Measurements from ENCODE around the gene RWDD4. TPM values are rescaled to one million over a fixed set of nuclear protein-coding genes. Genes with fewer than 3 reads are reported as not detected.
A peak's percentile ranks its signal among the peaks of the same experiment; 100 is the strongest.

The RWDD4 gene
- total RNA-seq, 1 donor from 2014 or later, result 19.4 TPM

DNA sequence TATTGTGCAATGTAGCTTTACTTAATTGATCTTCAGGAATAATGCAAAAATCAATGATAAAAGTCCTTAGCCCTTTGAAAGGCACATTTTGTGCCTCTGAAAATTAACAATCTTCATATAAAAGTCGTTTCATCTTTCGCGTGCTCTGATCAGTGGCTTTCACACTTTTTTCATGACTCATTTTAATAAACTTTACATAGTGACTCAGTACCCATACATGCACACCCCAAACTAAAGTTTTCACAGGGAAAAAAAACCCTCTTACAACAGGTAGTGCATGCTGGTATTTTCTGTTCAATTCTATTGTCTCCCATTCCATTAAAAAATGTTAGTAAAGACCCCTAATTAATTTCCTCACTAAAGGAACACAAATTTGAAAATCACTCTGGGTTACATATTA is 21.5 kb downstream of the RWDD4 start:
- peak overlapping the region; percentile 75 for H3K4me2 ChIP-seq (ENCODE audit: low read length)
- DNase-seq (ENCODE audit: low read depth) (peak; percentile 55), FAIRE-seq (peak; percentile 43)
- Mint-ChIP-seq H3K4me3 (ENCODE audit: unreplicated experiment) (no peak overlapping the region), H3K4me1 (ENCODE audit: low read depth, unreplicated experiment) (peaks cover 5% of the 10 kb centered on the region), H3K27me3 (ENCODE audit: low read depth, unreplicated experiment) (no peaks in the 10 kb centered on the region), H3K36me3 (ENCODE audit: low read depth, unreplicated experiment) (peaks cover 4% of the 10 kb centered on the region), H3K27ac (ENCODE audit: unreplicated experiment) (no peak overlapping the region), H3K9me3 (ENCODE audit: unreplicated experiment) (no peaks in the 10 kb centered on the region)
- no peak overlapping the region for H2AFZ ChIP-seq (ENCODE audit: low read depth, low read length)
- H4K20me1 ChIP-seq (ENCODE audit: insufficient read depth, low read length), result no peaks in the 10 kb centered on the region
- TF ChIP-seq EZH2 (IDR thresholded peaks at IDR 0.05; ENCODE audit: insufficient read depth, low read length), result no peak
- TF ChIP-seq, protein P1, sequence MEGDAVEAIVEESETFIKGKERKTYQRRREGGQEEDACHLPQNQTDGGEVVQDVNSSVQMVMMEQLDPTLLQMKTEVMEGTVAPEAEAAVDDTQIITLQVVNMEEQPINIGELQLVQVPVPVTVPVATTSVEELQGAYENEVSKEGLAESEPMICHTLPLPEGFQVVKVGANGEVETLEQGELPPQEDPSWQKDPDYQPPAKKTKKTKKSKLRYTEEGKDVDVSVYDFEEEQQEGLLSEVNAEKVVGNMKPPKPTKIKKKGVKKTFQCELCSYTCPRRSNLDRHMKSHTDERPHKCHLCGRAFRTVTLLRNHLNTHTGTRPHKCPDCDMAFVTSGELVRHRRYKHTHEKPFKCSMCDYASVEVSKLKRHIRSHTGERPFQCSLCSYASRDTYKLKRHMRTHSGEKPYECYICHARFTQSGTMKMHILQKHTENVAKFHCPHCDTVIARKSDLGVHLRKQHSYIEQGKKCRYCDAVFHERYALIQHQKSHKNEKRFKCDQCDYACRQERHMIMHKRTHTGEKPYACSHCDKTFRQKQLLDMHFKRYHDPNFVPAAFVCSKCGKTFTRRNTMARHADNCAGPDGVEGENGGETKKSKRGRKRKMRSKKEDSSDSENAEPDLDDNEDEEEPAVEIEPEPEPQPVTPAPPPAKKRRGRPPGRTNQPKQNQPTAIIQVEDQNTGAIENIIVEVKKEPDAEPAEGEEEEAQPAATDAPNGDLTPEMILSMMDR (IDR thresholded peaks at IDR 0.05; ENCODE audit: insufficient read depth, low read depth, low read length), result no peak
- no peaks in the 10 kb centered on the region for H3K36me3 ChIP-seq (ENCODE audit: insufficient read depth, low read length)
- H3K27ac ChIP-seq (ENCODE audit: low read depth, low read length), result peak overlapping the region; percentile 59
- no peak overlapping the region for H3K4me3 ChIP-seq (ENCODE audit: insufficient read depth, low read depth, low read length)
- peak overlapping the region; percentile 26 for H3K9ac ChIP-seq (ENCODE audit: low read length)
- H3K79me2 ChIP-seq (ENCODE audit: insufficient read depth, low read length), result no peaks in the 10 kb centered on the region
- H3K4me1 ChIP-seq (ENCODE audit: insufficient read depth, low read length), result peaks cover 35% of the 10 kb centered on the region
- no peaks in the 10 kb centered on the region for H3K27me3 ChIP-seq (ENCODE audit: insufficient read depth, low read length)
- H3K9me3 ChIP-seq (ENCODE audit: insufficient read depth, low read depth, low read length), result no peaks in the 10 kb centered on the region

DNA sequence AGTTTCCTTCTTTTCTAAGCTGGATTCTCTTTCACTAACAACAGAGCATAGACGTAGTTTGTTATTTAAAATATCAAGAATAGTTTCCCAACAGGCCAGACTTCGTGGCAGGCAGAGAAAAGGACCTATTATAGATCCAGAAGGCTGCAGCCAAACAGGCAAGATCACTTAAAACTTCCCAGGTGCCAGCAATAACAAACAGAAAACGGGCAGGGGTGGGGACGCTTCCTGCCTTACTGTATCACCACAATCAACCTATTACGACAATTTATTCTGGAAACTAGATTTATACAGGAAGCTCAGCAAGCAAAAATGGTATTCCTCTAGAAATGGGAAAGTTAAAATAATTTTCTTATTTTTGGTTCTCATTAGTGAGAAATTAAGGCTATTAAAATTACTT is 22.1 kb downstream of the RWDD4 start:
- no peak overlapping the region for H3K27ac Mint-ChIP-seq (ENCODE audit: unreplicated experiment)
- no peak overlapping the region for H3K4me3 ChIP-seq (ENCODE audit: insufficient read depth, low read depth, low read length)
- H4K20me1 ChIP-seq (ENCODE audit: insufficient read depth, low read length), result no peaks in the 10 kb centered on the region
- H3K4me3 Mint-ChIP-seq (ENCODE audit: unreplicated experiment), result no peak overlapping the region
- H3K36me3 Mint-ChIP-seq (ENCODE audit: low read depth, unreplicated experiment), result peaks cover 4% of the 10 kb centered on the region
- DNase-seq (ENCODE audit: low read depth) (peak; percentile 73), FAIRE-seq (no peak)
- H2AFZ ChIP-seq (ENCODE audit: low read depth, low read length), result peak overlapping the region; percentile 43
- no peaks in the 10 kb centered on the region for H3K27me3 Mint-ChIP-seq (ENCODE audit: low read depth, unreplicated experiment)
- TF ChIP-seq, protein P1 (IDR thresholded peaks at IDR 0.05; ENCODE audit: insufficient read depth, low read depth, low read length), result no peak
- TF ChIP-seq EZH2 (IDR thresholded peaks at IDR 0.05; ENCODE audit: insufficient read depth, low read length), result no peak
- H3K36me3 ChIP-seq (ENCODE audit: insufficient read depth, low read length), result no peaks in the 10 kb centered on the region
- no peaks in the 10 kb centered on the region for H3K9me3 ChIP-seq (ENCODE audit: insufficient read depth, low read depth, low read length)
- no peaks in the 10 kb centered on the region for H3K9me3 Mint-ChIP-seq (ENCODE audit: unreplicated experiment)
- peaks cover 35% of the 10 kb centered on the region for H3K4me1 ChIP-seq (ENCODE audit: insufficient read depth, low read length)
- H3K4me2 ChIP-seq (ENCODE audit: low read length), result peak overlapping the region; percentile 75
- H3K79me2 ChIP-seq (ENCODE audit: insufficient read depth, low read length), result no peaks in the 10 kb centered on the region
- peak overlapping the region; percentile 47 for H3K9ac ChIP-seq (ENCODE audit: low read length)
- H3K27me3 ChIP-seq (ENCODE audit: insufficient read depth, low read length), result no peaks in the 10 kb centered on the region
- peak overlapping the region; percentile 59 for H3K27ac ChIP-seq (ENCODE audit: low read depth, low read length)
- peaks cover 5% of the 10 kb centered on the region for H3K4me1 Mint-ChIP-seq (ENCODE audit: low read depth, unreplicated experiment)

DNA sequence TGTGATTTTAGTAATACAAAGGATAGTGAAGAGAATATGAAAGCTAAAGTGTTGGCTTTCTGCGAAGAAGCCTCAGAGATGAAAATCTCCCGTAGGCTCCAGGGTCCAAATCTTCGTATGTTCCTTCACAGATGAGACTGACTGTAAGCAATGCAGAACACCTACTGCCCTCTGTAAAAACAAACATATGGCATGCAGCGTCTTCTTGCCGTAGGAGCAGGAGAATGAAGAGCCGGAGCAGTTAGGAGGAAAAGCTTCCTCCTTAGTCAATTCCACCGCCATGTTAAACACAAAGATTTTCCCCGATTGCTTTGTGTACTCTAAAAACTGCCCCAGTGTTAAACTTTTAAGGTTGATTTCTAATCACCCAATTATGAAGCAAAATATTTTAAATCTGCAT is 22.5 kb downstream of the RWDD4 start:
- Histone ChIP-seq H3K27ac (ENCODE audit: low read depth, low read length) (peak overlapping the region; percentile 59), H3K36me3 (ENCODE audit: insufficient read depth, low read length) (no peaks in the 10 kb centered on the region), H3K4me3 (ENCODE audit: insufficient read depth, low read depth, low read length) (no peak overlapping the region), H4K20me1 (ENCODE audit: insufficient read depth, low read length) (no peaks in the 10 kb centered on the region), H3K9me3 (ENCODE audit: insufficient read depth, low read depth, low read length) (no peaks in the 10 kb centered on the region), H3K9ac (ENCODE audit: low read length) (peak overlapping the region; percentile 47), H3K79me2 (ENCODE audit: insufficient read depth, low read length) (no peaks in the 10 kb centered on the region), H3K27me3 (ENCODE audit: insufficient read depth, low read length) (no peaks in the 10 kb centered on the region), H3K4me1 (ENCODE audit: insufficient read depth, low read length) (peaks cover 35% of the 10 kb centered on the region), H3K4me2 (ENCODE audit: low read length) (peak overlapping the region; percentile 75), H2AFZ (ENCODE audit: low read depth, low read length) (peak overlapping the region; percentile 43)
- DNase-seq (ENCODE audit: low read depth), result no peak
- Mint-ChIP-seq H3K9me3 (ENCODE audit: unreplicated experiment) (no peaks in the 10 kb centered on the region), H3K27me3 (ENCODE audit: low read depth, unreplicated experiment) (no peaks in the 10 kb centered on the region), H3K4me1 (ENCODE audit: low read depth, unreplicated experiment) (peaks cover 5% of the 10 kb centered on the region), H3K36me3 (ENCODE audit: low read depth, unreplicated experiment) (peaks cover 4% of the 10 kb centered on the region), H3K27ac (ENCODE audit: unreplicated experiment) (no peak overlapping the region), H3K4me3 (ENCODE audit: unreplicated experiment) (no peak overlapping the region)
- no peak for TF ChIP-seq EZH2 (IDR thresholded peaks at IDR 0.05; ENCODE audit: insufficient read depth, low read length)
- TF ChIP-seq, protein P1 (IDR thresholded peaks at IDR 0.05; ENCODE audit: insufficient read depth, low read depth, low read length), result no peak
- FAIRE-seq, result no peak
